A673 (cell line): ENCODE measurements around the gene CPEB2. TPM values are rescaled to one million over a fixed set of nuclear protein-coding genes. Genes with fewer than 3 reads are reported as not detected.

Source experiments
- BruUV-seq: library from RNA; stranded (reverse); fragments of 400-500 nt; replicated peaks from 2 replicates; lab custom pipeline; 2021; lab: Mats Ljungman, UMichigan
- CTCF ChIA-PET: fragments of 300-600 bp; sonication (Branson Sonifier 250); formaldehyde crosslinking; loops from one replicate; lab custom pipeline; 2022; ENCODE audit warnings: antibody characterized with exemption; lab: Charles Lee
- POLR2A ChIA-PET: fragments of 300-600 bp; sonication (Branson Sonifier 250); formaldehyde crosslinking; loops from one replicate; lab custom pipeline; 2022; ENCODE audit warnings: antibody characterized with exemption; ENCODE audit not compliant: low non-redundant PET; lab: Charles Lee
- DNase-seq: peaks from one replicate; pipeline ENCODE4 v3.0.0-alpha.2; 2015; ENCODE audit warnings: low spot score
- H3K27ac ChIP-seq: fragments of 200-600 bp; sonication (generic); 2 replicates; pipeline ENCODE4 v1.5.1; 2016; ENCODE audit warnings: mixed run types, low read depth, mild to moderate bottlenecking, mixed read lengths, antibody characterized with exemption, low read length; ENCODE audit not compliant: poor library complexity, severe bottlenecking
- H3K27me3 ChIP-seq: fragments of 200-600 bp; sonication (generic); replicated peaks from 2 replicates; pipeline ENCODE4 v1.6.1; 2017; ENCODE audit warnings: mixed run types, low read depth, mild to moderate bottlenecking, mixed read lengths, antibody characterized with exemption, low read length; ENCODE audit not compliant: insufficient read depth, poor library complexity
- H3K36me3 ChIP-seq: fragments of 200-600 bp; sonication (generic); 2 replicates; pipeline ENCODE4 v1.6.1; 2016; ENCODE audit warnings: mixed run types, mild to moderate bottlenecking, mixed read lengths, antibody characterized with exemption, low read length; ENCODE audit not compliant: insufficient read depth, poor library complexity, severe bottlenecking
- H3K4me1 ChIP-seq: fragments of 200-600 bp; sonication (generic); 2 replicates; pipeline ENCODE4 v1.6.1; 2017; ENCODE audit warnings: mixed run types, mild to moderate bottlenecking, mixed read lengths, antibody characterized with exemption, low read length; ENCODE audit not compliant: insufficient read depth, poor library complexity, severe bottlenecking
- H3K4me3 ChIP-seq: fragments of 200-600 bp; sonication (generic); 2 replicates; pipeline ENCODE4 v1.5.1; 2016; ENCODE audit warnings: low read depth, mixed run types, mild to moderate bottlenecking, mixed read lengths, low read length; ENCODE audit not compliant: poor library complexity, severe bottlenecking
- H3K9me3 ChIP-seq: fragments of 200-600 bp; sonication (generic); 2 replicates; pipeline ENCODE4 v1.6.1; 2016; ENCODE audit warnings: mixed run types, low read depth, mild to moderate bottlenecking, mixed read lengths, antibody characterized with exemption, low read length; ENCODE audit not compliant: poor library complexity, severe bottlenecking
- CTCF ChIP-seq: fragments of 300-800, 200-600 bp; sonication (generic); conservative IDR thresholded peaks from 2 replicates; pipeline ENCODE4 v1.5.1; 2017; ENCODE audit warnings: low read depth, mild to moderate bottlenecking, antibody characterized with exemption, low read length, moderate library complexity, mixed read lengths
- EZH2 ChIP-seq: fragments of 200-600 bp; sonication (generic); IDR thresholded peaks from 2 replicates; pipeline ENCODE4 v1.6.1; 2017; ENCODE audit warnings: borderline replicate concordance, low read depth, mild to moderate bottlenecking, mixed read lengths, antibody characterized with exemption, low read length; ENCODE audit not compliant: poor library complexity, severe bottlenecking
- intact Hi-C: fragments of 100-400 bp; cut with micrococcal nuclease; formaldehyde crosslinking; loops from one replicate; pipeline ENCODE4 v1.10.0; 2022; ENCODE audit not compliant: unreplicated experiment
- total RNA-seq: library from RNA; stranded (reverse); gene quantifications from 2 replicates; pipeline ENCODE4 v1.2.3, GENCODE V29; 2021

The CPEB2 gene
- total RNA-seq, 1 experiment from 2014 or later = 75.5 TPM

GRCh38 chr4:14965071-14965470 lies 37.2 kb upstream of the CPEB2 start:
- TF ChIP-seq EZH2 = no peak
- no peak for TF ChIP-seq CTCF
- H3K36me3 ChIP-seq = no peaks in the 10 kb centered on the region
- ChIA-PET POLR2A (no interaction called here), CTCF (no interaction called here)
- no peak overlapping the region for H3K27ac ChIP-seq
- no peak for DNase-seq
- no peak overlapping the region for H3K4me3 ChIP-seq
- BruUV-seq = no TSS peak
- H3K9me3 ChIP-seq = no peaks in the 10 kb centered on the region
- H3K27me3 ChIP-seq = no peaks in the 10 kb centered on the region
- no peaks in the 10 kb centered on the region for H3K4me1 ChIP-seq
- intact Hi-C loops = no loop called here

GRCh38 chr4:14967982-14968381 lies 34.3 kb upstream of the CPEB2 start:
- no peak for TF ChIP-seq CTCF
- no peak for TF ChIP-seq EZH2
- H3K36me3 ChIP-seq = no peaks in the 10 kb centered on the region
- CTCF ChIA-PET = no interaction called here
- BruUV-seq = no TSS peak
- POLR2A ChIA-PET = interaction anchor here (0.6 kb wide), 1 partner anchor 33 kb away, joined by 3 read pairs; no protein-coding TSS in a partner anchor
- no peak overlapping the region for H3K27ac ChIP-seq
- H3K4me1 ChIP-seq = no peaks in the 10 kb centered on the region
- H3K4me3 ChIP-seq = no peak overlapping the region
- no peaks in the 10 kb centered on the region for H3K27me3 ChIP-seq
- DNase-seq = peak; percentile 9
- intact Hi-C loops = no loop called here
- no peaks in the 10 kb centered on the region for H3K9me3 ChIP-seq

GRCh38 chr4:14977830-14978229 lies 24.5 kb upstream of the CPEB2 start:
- no TSS peak for BruUV-seq
- no peak overlapping the region for H3K27ac ChIP-seq
- no peak overlapping the region for H3K4me3 ChIP-seq
- intact Hi-C loops = no loop called here
- H3K27me3 ChIP-seq = no peaks in the 10 kb centered on the region
- no peaks in the 10 kb centered on the region for H3K4me1 ChIP-seq
- no peak for DNase-seq
- H3K36me3 ChIP-seq = no peaks in the 10 kb centered on the region
- ChIA-PET CTCF (no interaction called here), POLR2A (no interaction called here)
- TF ChIP-seq EZH2 = no peak
- no peak for TF ChIP-seq CTCF
- H3K9me3 ChIP-seq = peaks cover 5% of the 10 kb centered on the region
